NCI-H2227 (cell line): ENCODE data around the gene FCER1G.

Experiments
- DNase-seq: peaks from one replicate; lab custom pipeline; 2025; ENCODE audit not compliant: unreplicated experiment; lab: John Stamatoyannopoulos, UW

Gene FCER1G

GRCh38 chr1:161261261-161262235 is 46.5 kb downstream of the FCER1G start:
- DNase-seq: peak; percentile 18

GRCh38 chr1:161265305-161265704 is 50.2 kb downstream of the FCER1G start:
- no peak for DNase-seq

- peak; percentile 33 for DNase-seq
These were observed 51.1 kb downstream of the FCER1G start for GRCh38 chr1:161266202-161266601.

- no peak for DNase-seq
These were observed 51.7 kb downstream of the FCER1G start for GRCh38 chr1:161266836-161267235.

- DNase-seq: peak; percentile 18
These were observed 52.2 kb downstream of the FCER1G start for GRCh38 chr1:161267321-161267720.
